Osteocyte (in vitro differentiated cells): ENCODE results near the gene LILRA2. TPM values are rescaled to one million over a fixed set of nuclear protein-coding genes. Genes with fewer than 3 reads are reported as not detected.
"Not testable (repeated sequence)": the region's sequence is repeated elsewhere in the genome, so short reads cannot be mapped to it uniquely, and the experiment has no call there.

ENCODE experiments used
- DNase-seq: peaks from one replicate; pipeline ENCODE4 v3.0.0; 2021; ENCODE audit warnings: mixed read lengths; ENCODE audit not compliant: unreplicated experiment; ENCODE audit errors: extremely low spot score
- H3K27ac Mint-ChIP-seq: one replicate; pipeline ENCODE4 v1.8.0; 2021; ENCODE audit warnings: mild to moderate bottlenecking, mixed read lengths; ENCODE audit not compliant: unreplicated experiment
- H3K27me3 Mint-ChIP-seq: one replicate; pipeline ENCODE4 v1.8.0; 2021; ENCODE audit warnings: mixed read lengths; ENCODE audit not compliant: unreplicated experiment
- H3K36me3 Mint-ChIP-seq: one replicate; pipeline ENCODE4 v1.8.0; 2021; ENCODE audit warnings: mixed read lengths; ENCODE audit not compliant: unreplicated experiment
- H3K4me1 Mint-ChIP-seq: one replicate; pipeline ENCODE4 v1.8.0; 2021; ENCODE audit warnings: mixed read lengths; ENCODE audit not compliant: unreplicated experiment
- H3K4me3 Mint-ChIP-seq: one replicate; pipeline ENCODE4 v1.8.0; 2021; ENCODE audit warnings: mild to moderate bottlenecking, moderate library complexity, mixed read lengths; ENCODE audit not compliant: unreplicated experiment
- H3K9me3 Mint-ChIP-seq: one replicate; pipeline ENCODE4 v1.8.0; 2021; ENCODE audit warnings: mixed read lengths; ENCODE audit not compliant: unreplicated experiment
- CTCF ChIP-seq: fragments of 200-600 bp; sonication (generic); IDR thresholded peaks from 2 replicates; pipeline ENCODE4 v1.5.0; 2021; ENCODE audit warnings: antibody characterized with exemption, mild to moderate bottlenecking, moderate library complexity
- total RNA-seq: library from RNA; stranded (reverse); gene quantifications from 2 replicates; pipeline ENCODE4 v1.2.1, GENCODE V29; 2021

Gene LILRA2
- total RNA-seq, 1 donor from 2014 or later = not detected

DNA sequence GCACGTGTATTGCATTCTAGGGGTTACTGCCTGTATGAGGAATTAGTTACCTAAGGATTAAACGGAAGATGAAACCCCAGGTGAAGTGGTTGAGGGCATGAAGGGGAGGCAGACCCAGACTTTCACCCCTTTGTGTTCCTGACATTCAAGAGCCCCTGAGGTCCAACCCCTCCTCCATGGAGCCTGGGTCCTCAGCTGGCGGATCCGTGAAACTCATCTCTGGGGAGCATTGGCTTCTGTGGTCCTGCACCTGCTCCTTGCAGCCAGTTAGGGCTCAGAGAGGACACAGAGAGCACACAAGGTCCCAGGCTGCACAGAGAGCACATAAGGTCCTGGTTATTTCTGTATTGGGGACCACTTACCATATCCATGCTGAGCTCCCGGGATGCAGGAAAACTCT, 12.8 kb downstream of the LILRA2 start:
- no peaks in the 10 kb centered on the region for H3K36me3 Mint-ChIP-seq
- H3K27ac Mint-ChIP-seq = no peak overlapping the region
- H3K4me1 Mint-ChIP-seq = no peaks in the 10 kb centered on the region
- no peak for TF ChIP-seq CTCF
- H3K27me3 Mint-ChIP-seq = no peaks in the 10 kb centered on the region
- peaks cover 59% of the 10 kb centered on the region for H3K9me3 Mint-ChIP-seq
- DNase-seq = no peak
- no peak overlapping the region for H3K4me3 Mint-ChIP-seq

DNA sequence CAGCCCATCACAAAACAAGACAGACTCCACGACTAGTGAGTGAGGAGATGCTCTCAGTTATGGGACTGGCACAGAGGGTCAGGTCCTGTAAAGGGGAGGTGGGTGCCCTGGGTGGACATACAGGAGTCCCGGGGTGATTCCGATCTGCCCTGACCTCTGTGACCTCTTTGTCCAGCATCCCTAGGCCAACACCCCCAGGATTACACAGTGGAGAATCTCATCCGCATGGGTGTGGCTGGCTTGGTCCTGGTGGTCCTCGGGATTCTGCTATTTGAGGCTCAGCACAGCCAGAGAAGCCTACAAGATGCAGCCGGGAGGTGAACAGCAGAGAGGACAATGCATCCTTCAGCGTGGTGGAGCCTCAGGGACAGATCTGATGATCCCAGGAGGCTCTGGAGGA, 13.4 kb downstream of the LILRA2 start:
- no peaks in the 10 kb centered on the region for H3K27me3 Mint-ChIP-seq
- H3K27ac Mint-ChIP-seq = no peak overlapping the region
- H3K9me3 Mint-ChIP-seq = peaks cover 62% of the 10 kb centered on the region
- no peaks in the 10 kb centered on the region for H3K4me1 Mint-ChIP-seq
- DNase-seq = no peak
- TF ChIP-seq CTCF = no peak
- H3K4me3 Mint-ChIP-seq = no peak overlapping the region
- no peaks in the 10 kb centered on the region for H3K36me3 Mint-ChIP-seq

- H3K27me3 Mint-ChIP-seq, H3K27ac Mint-ChIP-seq, H3K36me3 Mint-ChIP-seq, H3K4me3 Mint-ChIP-seq, DNase-seq, H3K4me1 Mint-ChIP-seq: not testable (repeated sequence)
- H3K9me3 Mint-ChIP-seq = peaks cover 36% of the 10 kb centered on the region
Observed at GRCh38 chr19:54593445-54593844, 19.9 kb downstream of the LILRA2 start, which contains the start of gene LILRA1. Gene LILRA1, plus strand, starts transcription at chr19:54593632. Its CDS starts 613 bp downstream, at chr19:54594245.

- H3K9me3 Mint-ChIP-seq = peaks cover 33% of the 10 kb centered on the region
- not testable (repeated sequence) for H3K27me3 Mint-ChIP-seq, H3K4me3 Mint-ChIP-seq, H3K27ac Mint-ChIP-seq, H3K36me3 Mint-ChIP-seq, H3K4me1 Mint-ChIP-seq, DNase-seq
Observed at GRCh38 chr19:54593931-54594626, 20.5 kb downstream of the LILRA2 start.

- Mint-ChIP-seq H3K27ac (no peak overlapping the region), H3K4me1 (no peaks in the 10 kb centered on the region), H3K4me3 (no peak overlapping the region), H3K36me3 (no peaks in the 10 kb centered on the region), H3K9me3 (peaks cover 33% of the 10 kb centered on the region), H3K27me3 (no peaks in the 10 kb centered on the region)
- TF ChIP-seq CTCF = no peak
- DNase-seq = no peak
Observed at GRCh38 chr19:54594737-54595136, 21.1 kb downstream of the LILRA2 start.

DNA sequence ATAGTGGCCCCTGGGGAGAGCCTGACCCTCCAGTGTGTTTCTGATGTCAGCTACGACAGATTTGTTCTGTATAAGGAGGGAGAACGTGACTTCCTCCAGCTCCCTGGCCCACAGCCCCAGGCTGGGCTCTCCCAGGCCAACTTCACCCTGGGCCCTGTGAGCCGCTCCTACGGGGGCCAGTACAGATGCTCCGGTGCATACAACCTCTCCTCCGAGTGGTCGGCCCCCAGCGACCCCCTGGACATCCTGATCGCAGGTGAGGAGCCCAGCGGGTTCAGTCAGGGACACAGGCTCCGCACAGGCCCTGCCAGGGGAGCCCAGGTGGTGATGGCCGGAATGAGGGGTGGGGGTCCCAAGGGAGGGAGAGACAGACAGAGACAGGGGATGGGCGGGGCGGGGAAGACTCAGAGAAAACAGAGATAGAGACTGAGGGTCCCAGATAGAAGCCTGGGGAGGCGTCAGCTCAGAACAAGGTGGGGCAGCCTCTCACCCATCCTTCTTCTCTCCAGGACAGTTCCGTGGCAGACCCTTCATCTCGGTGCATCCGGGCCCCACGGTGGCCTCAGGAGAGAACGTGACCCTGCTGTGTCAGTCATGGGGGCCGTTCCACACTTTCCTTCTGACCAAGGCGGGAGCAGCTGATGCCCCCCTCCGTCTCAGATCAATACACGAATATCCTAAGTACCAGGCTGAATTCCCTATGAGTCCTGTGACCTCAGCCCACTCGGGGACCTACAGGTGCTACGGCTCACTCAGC, 22.3 kb downstream of the LILRA2 start:
- not testable (repeated sequence) for DNase-seq, H3K27me3 Mint-ChIP-seq, H3K4me3 Mint-ChIP-seq, H3K36me3 Mint-ChIP-seq, H3K4me1 Mint-ChIP-seq, H3K27ac Mint-ChIP-seq
- H3K9me3 Mint-ChIP-seq = peaks cover 27% of the 10 kb centered on the region
